Measurements from ENCODE around the gene CAMK2A. TPM values are rescaled to one million over a fixed set of nuclear protein-coding genes. Genes with fewer than 3 reads are reported as not detected.

Gene CAMK2A
- total RNA-seq, 1 donor from 2014 or later: 1.5 TPM

- no peaks in the 10 kb centered on the region for H3K36me3 ChIP-seq
- H3K27me3 ChIP-seq: no peaks in the 10 kb centered on the region
- no peaks in the 10 kb centered on the region for H3K9me3 ChIP-seq
- no peak for ATAC-seq
- no peaks in the 10 kb centered on the region for H3K4me1 ChIP-seq
- no peak overlapping the region for H3K27ac ChIP-seq
- intact Hi-C loops (cut with DNase I): loop anchor here (10.0 kb wide), 1 partner anchor 75 kb away; the partner anchor contains the start of gene TCOF1
- H3K4me3 ChIP-seq: no peak overlapping the region
- no peak for TF ChIP-seq CTCF (IDR thresholded peaks at IDR 0.05)
- no peak for DNase-seq
These were observed 10.1 kb downstream of the CAMK2A start for GRCh38 chr5:150279330-150280020.

DNA sequence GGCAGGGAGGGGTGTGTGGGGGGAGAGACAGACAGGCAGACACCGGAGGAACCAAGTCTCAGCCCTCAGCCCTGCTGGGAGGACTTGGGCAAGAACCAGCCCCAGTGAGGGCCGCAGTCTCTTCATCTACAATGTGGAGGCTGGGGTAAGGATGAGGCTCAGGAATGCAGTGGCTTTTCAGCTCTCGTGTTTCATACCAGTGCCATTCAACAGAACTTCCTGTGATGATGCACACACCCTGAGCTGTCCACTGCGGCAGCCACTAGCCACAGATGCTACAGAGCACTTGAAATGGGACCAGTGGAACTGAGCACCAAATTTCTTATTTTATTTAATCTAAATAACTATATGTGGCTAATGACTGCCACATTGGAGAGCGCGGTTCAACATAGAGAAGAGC, 10.7 kb downstream of the CAMK2A start:
- no peak for TF ChIP-seq CTCF (IDR thresholded peaks at IDR 0.05)
- DNase-seq (no peak), ATAC-seq (no peak)
- no peaks in the 10 kb centered on the region for H3K36me3 ChIP-seq
- H3K27ac ChIP-seq: no peak overlapping the region
- no peaks in the 10 kb centered on the region for H3K4me1 ChIP-seq
- intact Hi-C loops (cut with DNase I): loop anchor here (10.0 kb wide), 1 partner anchor 76 kb away; the partner anchor contains the start of gene TCOF1
- H3K27me3 ChIP-seq: no peaks in the 10 kb centered on the region
- H3K4me3 ChIP-seq: no peak overlapping the region
- no peaks in the 10 kb centered on the region for H3K9me3 ChIP-seq

GRCh38 chr5:150278046-150278730, 11.4 kb downstream of the CAMK2A start:
- ATAC-seq: no peak
- H3K27ac ChIP-seq: no peak overlapping the region
- no peaks in the 10 kb centered on the region for H3K4me1 ChIP-seq
- H3K9me3 ChIP-seq: no peaks in the 10 kb centered on the region
- TF ChIP-seq CTCF (IDR thresholded peaks at IDR 0.05): no peak
- H3K27me3 ChIP-seq: no peaks in the 10 kb centered on the region
- no peak overlapping the region for H3K4me3 ChIP-seq
- intact Hi-C loops (cut with DNase I): loop anchor here (10.0 kb wide), 1 partner anchor 77 kb away; the partner anchor contains the start of gene TCOF1
- DNase-seq: no peak
- H3K36me3 ChIP-seq: no peaks in the 10 kb centered on the region

- ATAC-seq (no peak), DNase-seq (no peak)
- intact Hi-C loops (cut with DNase I): loop anchor here (10.0 kb wide), 1 partner anchor 78 kb away; the partner anchor contains the start of gene TCOF1
- no peak for TF ChIP-seq CTCF (IDR thresholded peaks at IDR 0.05)
- no peaks in the 10 kb centered on the region for H3K27me3 ChIP-seq
- H3K36me3 ChIP-seq: no peaks in the 10 kb centered on the region
- H3K4me3 ChIP-seq: no peak overlapping the region
- no peak overlapping the region for H3K27ac ChIP-seq
- H3K4me1 ChIP-seq: no peaks in the 10 kb centered on the region
- no peaks in the 10 kb centered on the region for H3K9me3 ChIP-seq
These were observed 12.5 kb downstream of the CAMK2A start for GRCh38 chr5:150277043-150277442.

- TF ChIP-seq CTCF (IDR thresholded peaks at IDR 0.05): no peak
- no peaks in the 10 kb centered on the region for H3K27me3 ChIP-seq
- no peaks in the 10 kb centered on the region for H3K36me3 ChIP-seq
- no peaks in the 10 kb centered on the region for H3K4me1 ChIP-seq
- intact Hi-C loops (cut with DNase I): loop anchor here (10.0 kb wide), 1 partner anchor 80 kb away; the partner anchor contains the start of gene TCOF1
- ATAC-seq (no peak), DNase-seq (no peak)
- H3K4me3 ChIP-seq: no peak overlapping the region
- H3K9me3 ChIP-seq: no peaks in the 10 kb centered on the region
- no peak overlapping the region for H3K27ac ChIP-seq
These were observed 14.8 kb downstream of the CAMK2A start for GRCh38 chr5:150274811-150275210.
